Endodermal cell (in vitro differentiated cells): ENCODE data around the gene RNF114. TPM values are rescaled to one million over a fixed set of nuclear protein-coding genes. Genes with fewer than 3 reads are reported as not detected.

Experiments used
- DNase-seq: peaks from one replicate; pipeline ENCODE4 v3.0.0-alpha.2; 2017
- H3K27ac ChIP-seq: 2 replicates; pipeline ENCODE4 v1.5.1; 2013; ENCODE audit warnings: mild to moderate bottlenecking, low read depth, low read length, moderate library complexity
- H3K27me3 ChIP-seq: 2 replicates; pipeline ENCODE4 v1.6.1; 2013; ENCODE audit warnings: mild to moderate bottlenecking, low read length, moderate library complexity; ENCODE audit not compliant: insufficient read depth, control insufficient read depth, poor library complexity, severe bottlenecking
- H3K36me3 ChIP-seq: 2 replicates; pipeline ENCODE4 v1.7.0; 2013; ENCODE audit warnings: mild to moderate bottlenecking, low read length, moderate library complexity; ENCODE audit not compliant: control insufficient read depth, insufficient read depth
- H3K4me1 ChIP-seq: one replicate; pipeline ENCODE4 v1.7.0; 2013; ENCODE audit warnings: low read length; ENCODE audit not compliant: control insufficient read depth, insufficient read depth
- H3K4me3 ChIP-seq: 2 replicates; pipeline ENCODE4 v1.5.1; 2013; ENCODE audit warnings: mild to moderate bottlenecking, low read length, moderate library complexity
- H3K9ac ChIP-seq: 2 replicates; pipeline ENCODE4 v1.6.1; 2013; ENCODE audit warnings: mild to moderate bottlenecking, low read length, moderate library complexity; ENCODE audit not compliant: poor library complexity, severe bottlenecking; ENCODE audit errors: extremely low read depth
- H3K9me3 ChIP-seq: 2 replicates; pipeline ENCODE4 v1.6.1; 2013; ENCODE audit warnings: mild to moderate bottlenecking, low read length, moderate library complexity; ENCODE audit not compliant: control insufficient read depth
- H3K27ac Mint-ChIP-seq: 2 replicates; pipeline ENCODE4 v1.8.0; 2020; ENCODE audit warnings: mixed read lengths
- H3K27me3 Mint-ChIP-seq: 2 replicates; pipeline ENCODE4 v1.8.0; 2021; ENCODE audit warnings: mild to moderate bottlenecking, mixed read lengths; ENCODE audit not compliant: insufficient read depth
- H3K36me3 Mint-ChIP-seq: 2 replicates; pipeline ENCODE4 v1.8.0; 2020; ENCODE audit warnings: low read depth, mixed read lengths
- H3K4me1 Mint-ChIP-seq: 2 replicates; pipeline ENCODE4 v1.8.0; 2020; ENCODE audit warnings: mixed read lengths
- H3K4me3 Mint-ChIP-seq: 2 replicates; pipeline ENCODE4 v1.8.0; 2020; ENCODE audit warnings: mild to moderate bottlenecking, moderate library complexity, mixed read lengths
- H3K9me3 Mint-ChIP-seq: 2 replicates; pipeline ENCODE4 v1.8.0; 2020; ENCODE audit warnings: mild to moderate bottlenecking, mixed read lengths
- WGBS, 2 experiments: methylation state at CpG; one replicate each; pipeline versions ENCODE4 v1.1.5 to v1.1.7; 2013; ENCODE audit warnings: missing lambda C conversion rate in 2 of 2, mixed read lengths in 1 of 2; ENCODE audit not compliant: insufficient coverage in 1 of 2, insufficient read length in 1 of 2; 5-methylcytosine and 5-hydroxymethylcytosine counted together
- total RNA-seq, 2 donors: library from RNA; stranded (reverse); fragmentation: NEBNext Ultra II Directional in 1 of 2; extraction: Animal tissue kit (Norgen Biotek cat#: 25700) in 1 of 2; gene quantifications; 2 replicates in 1 of 2; 3 replicates in 1 of 2; pipeline ENCODE4 v1.2.1, GENCODE V29; 2021
- TF ChIP-seq, protein P1 (sequence below): fragments of 200-600 bp; sonication (generic); conservative IDR thresholded peaks from 2 replicates; pipeline ENCODE4 v1.5.0; 2021; ENCODE audit warnings: antibody characterized with exemption, mild to moderate bottlenecking

The RNF114 gene
- total RNA-seq, 2 donors from 2014 or later = 48.8 to 52.5 TPM

DNA sequence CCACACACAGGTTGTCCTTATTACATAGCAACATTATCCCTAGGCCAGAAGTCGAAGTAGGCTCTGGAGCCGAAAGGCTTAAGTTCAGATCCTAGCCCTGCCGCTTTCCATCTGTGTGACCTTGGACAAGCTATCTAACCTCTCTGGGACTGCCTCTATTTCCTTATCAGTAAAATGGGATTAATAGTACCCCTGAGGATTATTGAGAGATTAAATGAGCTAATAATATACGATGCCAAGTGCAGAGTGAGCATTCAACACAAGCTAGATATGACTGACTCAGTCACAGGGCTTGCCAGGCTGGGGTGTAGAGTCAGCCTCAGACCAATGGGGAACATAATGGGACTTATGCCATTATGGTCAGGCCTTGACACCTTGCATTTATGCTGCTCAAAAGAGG, 11.9 kb upstream of the RNF114 start:
- H3K9me3 ChIP-seq = no peaks in the 10 kb centered on the region
- H3K4me3 ChIP-seq = no peak overlapping the region
- no peak overlapping the region for H3K27ac ChIP-seq
- H3K27me3 ChIP-seq = no peaks in the 10 kb centered on the region
- H3K27me3 Mint-ChIP-seq = peaks cover 5% of the 10 kb centered on the region
- H3K9ac ChIP-seq = no peak overlapping the region
- H3K36me3 ChIP-seq = no peaks in the 10 kb centered on the region
- TF ChIP-seq, protein P1, sequence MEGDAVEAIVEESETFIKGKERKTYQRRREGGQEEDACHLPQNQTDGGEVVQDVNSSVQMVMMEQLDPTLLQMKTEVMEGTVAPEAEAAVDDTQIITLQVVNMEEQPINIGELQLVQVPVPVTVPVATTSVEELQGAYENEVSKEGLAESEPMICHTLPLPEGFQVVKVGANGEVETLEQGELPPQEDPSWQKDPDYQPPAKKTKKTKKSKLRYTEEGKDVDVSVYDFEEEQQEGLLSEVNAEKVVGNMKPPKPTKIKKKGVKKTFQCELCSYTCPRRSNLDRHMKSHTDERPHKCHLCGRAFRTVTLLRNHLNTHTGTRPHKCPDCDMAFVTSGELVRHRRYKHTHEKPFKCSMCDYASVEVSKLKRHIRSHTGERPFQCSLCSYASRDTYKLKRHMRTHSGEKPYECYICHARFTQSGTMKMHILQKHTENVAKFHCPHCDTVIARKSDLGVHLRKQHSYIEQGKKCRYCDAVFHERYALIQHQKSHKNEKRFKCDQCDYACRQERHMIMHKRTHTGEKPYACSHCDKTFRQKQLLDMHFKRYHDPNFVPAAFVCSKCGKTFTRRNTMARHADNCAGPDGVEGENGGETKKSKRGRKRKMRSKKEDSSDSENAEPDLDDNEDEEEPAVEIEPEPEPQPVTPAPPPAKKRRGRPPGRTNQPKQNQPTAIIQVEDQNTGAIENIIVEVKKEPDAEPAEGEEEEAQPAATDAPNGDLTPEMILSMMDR = no peak
- H3K4me1 ChIP-seq = no peaks in the 10 kb centered on the region
- no peak for DNase-seq
- WGBS, 2 experiments = 96 to 100% methylated on average over 2 to 4 of the region's 4 CpGs
- peaks cover 9% of the 10 kb centered on the region for H3K9me3 Mint-ChIP-seq
- no peak overlapping the region for H3K27ac Mint-ChIP-seq
- H3K36me3 Mint-ChIP-seq = no peaks in the 10 kb centered on the region
- peaks cover 1% of the 10 kb centered on the region for H3K4me1 Mint-ChIP-seq
- no peak overlapping the region for H3K4me3 Mint-ChIP-seq

DNA sequence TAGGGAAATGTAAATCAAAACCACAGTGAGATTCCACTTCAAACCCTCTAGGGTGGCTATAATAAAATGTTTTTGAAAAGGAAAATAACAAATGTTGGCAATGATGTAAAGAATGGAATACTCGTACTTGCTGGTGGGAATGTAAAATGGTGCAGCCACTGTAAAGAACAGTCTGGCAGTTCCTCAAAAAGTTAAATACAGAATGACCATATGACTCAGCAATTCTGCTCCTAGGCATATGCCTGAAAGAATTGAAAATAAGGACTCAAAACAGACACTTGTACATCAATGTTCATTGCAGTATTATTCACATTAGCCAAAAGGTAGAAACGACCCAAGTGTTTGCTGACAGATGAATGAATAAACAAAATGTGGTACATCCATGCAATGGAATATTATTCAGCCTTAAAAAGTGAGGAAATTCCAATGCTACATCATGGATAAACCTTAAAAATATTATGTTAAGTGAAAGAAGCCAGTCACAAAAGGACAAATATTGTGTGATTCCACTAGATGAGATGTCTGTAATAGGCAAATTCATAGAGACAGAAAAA, 10.2 kb upstream of the RNF114 start:
- Histone ChIP-seq H3K27ac (no peak overlapping the region), H3K4me3 (no peak overlapping the region), H3K36me3 (no peaks in the 10 kb centered on the region), H3K9ac (no peak overlapping the region), H3K4me1 (no peaks in the 10 kb centered on the region), H3K9me3 (no peaks in the 10 kb centered on the region), H3K27me3 (no peaks in the 10 kb centered on the region)
- H3K27me3 Mint-ChIP-seq = peaks cover 5% of the 10 kb centered on the region
- DNase-seq = no peak
- H3K4me1 Mint-ChIP-seq = peaks cover 1% of the 10 kb centered on the region
- 92 to 100% methylated on average over 1 to 2 of the region's 2 CpGs for WGBS, 2 experiments
- no peaks in the 10 kb centered on the region for H3K36me3 Mint-ChIP-seq
- TF ChIP-seq, protein P1 = no peak
- H3K27ac Mint-ChIP-seq = no peak overlapping the region
- no peak overlapping the region for H3K4me3 Mint-ChIP-seq
- peaks cover 5% of the 10 kb centered on the region for H3K9me3 Mint-ChIP-seq

DNA sequence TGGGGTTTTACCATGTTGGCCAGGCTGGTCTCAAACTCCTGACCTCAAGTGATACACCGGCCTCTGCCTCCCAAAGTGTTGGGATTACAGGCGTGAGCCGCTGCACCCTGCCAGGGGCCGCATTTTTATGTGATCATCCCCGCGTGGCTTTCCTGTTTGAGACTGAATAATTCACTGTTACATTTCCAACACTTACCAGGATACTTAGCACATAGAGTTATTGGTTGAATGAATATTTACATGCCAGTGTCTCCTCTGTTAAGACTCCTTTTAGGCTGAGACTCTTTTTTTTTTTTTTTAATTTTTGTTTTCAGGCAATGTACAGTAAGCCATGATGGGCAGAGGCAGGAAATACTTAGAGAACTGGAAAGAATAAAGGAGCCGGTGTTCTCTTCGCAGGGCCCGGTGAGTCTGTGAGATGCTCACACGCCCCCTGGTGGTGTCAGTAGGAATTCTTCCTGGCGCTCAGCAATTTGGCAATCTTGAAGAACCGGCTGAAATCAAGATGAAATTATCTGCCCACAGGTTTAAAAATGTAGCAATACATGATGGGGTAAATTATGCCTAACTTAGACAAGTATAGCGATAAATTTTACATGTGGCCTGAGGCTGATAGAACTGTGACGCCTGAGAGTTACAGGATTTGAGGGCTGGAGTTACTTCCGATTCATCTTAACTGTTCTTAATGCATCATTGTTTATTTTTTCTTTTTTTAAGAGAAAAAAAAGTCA, 7.6 kb upstream of the RNF114 start:
- Mint-ChIP-seq H3K4me3 (no peak overlapping the region), H3K4me1 (peaks cover 1% of the 10 kb centered on the region), H3K27ac (no peak overlapping the region), H3K27me3 (no peaks in the 10 kb centered on the region), H3K9me3 (no peaks in the 10 kb centered on the region), H3K36me3 (no peaks in the 10 kb centered on the region)
- H3K27me3 ChIP-seq = no peaks in the 10 kb centered on the region
- no peaks in the 10 kb centered on the region for H3K4me1 ChIP-seq
- H3K27ac ChIP-seq = no peak overlapping the region
- no peaks in the 10 kb centered on the region for H3K9me3 ChIP-seq
- H3K4me3 ChIP-seq = no peak overlapping the region
- TF ChIP-seq, protein P1 = peak; percentile 95
- no peak overlapping the region for H3K9ac ChIP-seq
- H3K36me3 ChIP-seq = no peaks in the 10 kb centered on the region
- DNase-seq = peak; percentile 93
- 29 to 30% methylated on average over 7 to 14 of the region's 15 CpGs for WGBS, 2 experiments
